Measurements from ENCODE around the gene PHF23.

DNA sequence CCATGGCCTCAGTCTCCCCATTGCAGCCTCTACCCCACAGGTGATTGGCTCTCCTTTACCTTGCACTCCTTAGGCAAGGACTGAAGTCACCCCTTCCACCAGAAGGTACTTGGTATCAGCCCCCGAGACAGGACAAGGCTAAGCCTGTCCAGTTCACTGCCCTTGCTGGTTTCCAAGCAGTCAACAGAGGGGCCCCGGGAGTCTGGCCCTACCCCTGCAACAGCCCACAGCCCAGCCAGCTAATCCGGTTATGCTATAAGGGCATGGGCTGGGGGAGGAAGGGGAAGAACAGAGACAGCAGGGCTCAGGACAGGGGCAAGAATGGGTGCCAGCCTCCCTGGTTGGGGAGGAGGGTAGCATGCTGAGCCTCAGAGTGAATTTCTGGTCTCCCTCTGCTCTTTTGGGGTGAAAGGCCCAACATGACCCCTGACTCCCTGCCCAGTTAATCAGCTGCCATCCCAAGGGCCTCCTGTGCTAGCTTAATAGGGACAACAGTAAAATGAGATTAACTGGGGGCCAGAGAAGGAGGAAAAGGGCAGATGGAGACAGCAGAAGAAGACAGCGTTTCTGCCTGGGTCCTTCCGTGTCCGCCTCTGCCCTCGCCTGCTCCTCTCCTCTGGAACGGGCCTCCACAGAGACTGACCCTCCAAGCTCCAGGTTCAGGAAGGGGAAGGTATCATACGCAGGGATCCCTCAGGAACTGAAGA lies 30.4 kb downstream of the PHF23 start:
- TF ChIP-seq TAF1 (IDR thresholded peaks at IDR 0.05; ENCODE audit: borderline replicate concordance, insufficient read depth, low read length) (no peak), REST (IDR thresholded peaks at IDR 0.05; ENCODE audit: insufficient read depth in 1 of 2, low read depth in 2 of 2, low read length in 2 of 2) (no peak)

Measured in PFSK-1 (cell line).